C4-2B (cell line): Measurements from ENCODE around the gene DUOXA2.

ENCODE experiments used
- CTCF ChIP-seq: fragments of 450-650 bp; conservative IDR thresholded peaks from 2 replicates; pipeline ENCODE4 v1.5.1; 2017; ENCODE audit warnings: mild to moderate bottlenecking
- ZFX ChIP-seq: fragments of 450-650 bp; IDR thresholded peaks from 2 replicates; pipeline ENCODE4 v1.6.1; 2017

DNA sequence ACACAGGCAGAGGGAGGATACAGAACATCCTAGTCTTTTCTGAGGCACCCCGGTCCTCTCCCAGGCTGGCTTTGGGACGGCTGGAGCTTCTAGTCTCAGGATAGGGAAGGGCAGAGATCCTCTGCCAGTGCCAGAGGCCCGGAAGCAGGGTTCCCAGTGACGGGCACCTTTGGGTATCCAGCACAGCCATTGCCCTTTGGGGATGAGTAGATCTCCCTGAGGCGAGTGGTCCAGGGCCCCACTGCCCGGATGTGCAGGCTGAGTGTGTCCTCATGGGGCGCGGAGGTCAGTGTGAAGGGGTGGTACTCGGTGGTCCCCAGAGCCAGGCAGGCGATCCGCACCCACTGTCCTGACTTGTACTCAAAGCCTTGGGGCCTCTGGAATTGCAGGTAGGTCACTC is 18.5 kb upstream of the DUOXA2 start:
- TF ChIP-seq CTCF (no peak), ZFX (no peak)
